Activated CD8-positive, alpha-beta T cell treated with anti-CD3 and anti-CD28 coated beads, Interleukin-2, amount 10 ng/mL, durations not matched to agents 7 days and 5 days (primary cell): ENCODE measurements around the gene EXD3. TPM values are rescaled to one million over a fixed set of nuclear protein-coding genes. Genes with fewer than 3 reads are reported as not detected.

Experiments used
- ATAC-seq: fragments of 150-1000 bp; cut with Tn5 transposase; one replicate; pipeline ENCODE4 v1.10.0; 2021; ENCODE audit warnings: moderate library complexity
- CTCF ChIA-PET: fragments of 350-600 bp; sonication (Branson Sonifier 250); formaldehyde crosslinking; loops from one replicate; lab custom pipeline; 2021; ENCODE audit warnings: antibody characterized with exemption; lab: Charles Lee
- POLR2A ChIA-PET: fragments of 350-600 bp; sonication (Branson Sonifier 250); formaldehyde crosslinking; loops from one replicate; lab custom pipeline; 2021; ENCODE audit warnings: antibody characterized with exemption; lab: Charles Lee
- DNase-seq: peaks from one replicate; pipeline ENCODE4 v3.0.0-alpha.2; 2020
- H3K27ac Mint-ChIP-seq: one replicate; pipeline ENCODE4 v1.8.0; 2021; ENCODE audit warnings: mild to moderate bottlenecking, mixed read lengths
- H3K27me3 Mint-ChIP-seq: one replicate; pipeline ENCODE4 v1.8.0; 2021; ENCODE audit warnings: low read depth, mixed read lengths
- H3K36me3 Mint-ChIP-seq: one replicate; pipeline ENCODE4 v1.8.0; 2021; ENCODE audit warnings: low read depth, mixed read lengths
- H3K4me1 Mint-ChIP-seq: one replicate; pipeline ENCODE4 v1.8.0; 2021; ENCODE audit warnings: low read depth, mixed read lengths
- H3K4me3 Mint-ChIP-seq: one replicate; pipeline ENCODE4 v1.8.0; 2021; ENCODE audit warnings: mild to moderate bottlenecking, mixed read lengths
- H3K9me3 Mint-ChIP-seq: one replicate; pipeline ENCODE4 v1.8.0; 2022; ENCODE audit warnings: mixed read lengths; ENCODE audit not compliant: insufficient read depth
- total RNA-seq, 2 experiments: library from RNA; stranded (reverse); gene quantifications; one replicate each; pipeline ENCODE4 v1.2.3, GENCODE V29; 2021

Gene EXD3
- total RNA-seq, 2 experiments from 2014 or later, result 10.0 to 10.9 TPM

DNA sequence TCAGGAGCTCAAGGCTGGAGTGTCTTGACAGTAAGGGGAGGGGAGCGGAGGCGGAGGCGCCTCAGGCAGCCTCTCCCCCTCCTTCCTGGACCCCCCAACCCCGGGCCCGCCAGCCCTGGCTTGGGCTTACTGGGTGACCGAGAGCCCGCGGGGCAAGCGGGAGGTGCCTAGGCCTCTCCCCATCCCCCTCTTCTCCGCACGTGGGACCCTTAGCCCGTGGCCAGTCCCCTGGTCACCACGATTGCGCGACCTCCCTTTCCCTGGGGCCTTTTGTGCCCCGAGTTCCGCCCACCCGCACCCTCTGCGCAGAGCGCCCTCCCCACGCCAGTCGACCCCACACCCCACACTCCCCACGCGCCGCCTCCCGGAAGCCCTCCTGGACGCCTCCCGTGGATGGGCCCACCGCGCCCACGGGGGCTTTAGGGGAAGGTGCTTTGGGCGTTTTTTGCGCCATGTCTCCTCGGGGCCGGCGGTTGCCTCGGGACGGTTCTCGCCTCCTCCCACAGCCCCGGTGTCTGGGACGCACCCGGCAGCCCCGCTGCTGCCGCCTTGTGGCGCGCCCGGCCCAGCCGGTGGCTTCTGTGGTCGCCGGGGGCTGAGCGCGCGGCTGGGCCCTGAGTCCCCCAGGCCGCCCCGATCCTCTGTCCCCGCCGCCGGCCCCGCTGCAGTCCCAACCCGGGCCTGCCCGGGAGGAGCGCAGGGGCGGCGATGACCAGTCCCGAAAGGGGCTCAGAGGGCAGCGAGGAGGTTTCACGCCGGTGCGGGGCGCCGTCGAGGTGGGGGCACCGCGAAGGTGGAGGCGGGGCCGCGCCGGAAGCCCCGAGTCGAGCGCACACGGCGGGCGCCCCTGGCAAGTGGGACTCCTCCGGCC, 142.3 kb downstream of the EXD3 start:
- no peak overlapping the region for H3K27ac Mint-ChIP-seq
- H3K27me3 Mint-ChIP-seq, result peaks cover 3% of the 10 kb centered on the region
- H3K4me1 Mint-ChIP-seq, result peaks cover 22% of the 10 kb centered on the region
- no peak for DNase-seq
- H3K4me3 Mint-ChIP-seq, result no peak overlapping the region
- ChIA-PET POLR2A (interaction anchor here (0.6 kb wide), 1 partner anchor 25 kb away, joined by 3 read pairs; no protein-coding TSS in a partner anchor), CTCF (interaction anchor here (1.3 kb wide), 1 partner anchor 21 kb away, joined by 4 read pairs; the partner anchor contains the start of gene NRARP)
- no peaks in the 10 kb centered on the region for H3K9me3 Mint-ChIP-seq
- H3K36me3 Mint-ChIP-seq, result peaks cover 2% of the 10 kb centered on the region
- no peak for ATAC-seq

DNA sequence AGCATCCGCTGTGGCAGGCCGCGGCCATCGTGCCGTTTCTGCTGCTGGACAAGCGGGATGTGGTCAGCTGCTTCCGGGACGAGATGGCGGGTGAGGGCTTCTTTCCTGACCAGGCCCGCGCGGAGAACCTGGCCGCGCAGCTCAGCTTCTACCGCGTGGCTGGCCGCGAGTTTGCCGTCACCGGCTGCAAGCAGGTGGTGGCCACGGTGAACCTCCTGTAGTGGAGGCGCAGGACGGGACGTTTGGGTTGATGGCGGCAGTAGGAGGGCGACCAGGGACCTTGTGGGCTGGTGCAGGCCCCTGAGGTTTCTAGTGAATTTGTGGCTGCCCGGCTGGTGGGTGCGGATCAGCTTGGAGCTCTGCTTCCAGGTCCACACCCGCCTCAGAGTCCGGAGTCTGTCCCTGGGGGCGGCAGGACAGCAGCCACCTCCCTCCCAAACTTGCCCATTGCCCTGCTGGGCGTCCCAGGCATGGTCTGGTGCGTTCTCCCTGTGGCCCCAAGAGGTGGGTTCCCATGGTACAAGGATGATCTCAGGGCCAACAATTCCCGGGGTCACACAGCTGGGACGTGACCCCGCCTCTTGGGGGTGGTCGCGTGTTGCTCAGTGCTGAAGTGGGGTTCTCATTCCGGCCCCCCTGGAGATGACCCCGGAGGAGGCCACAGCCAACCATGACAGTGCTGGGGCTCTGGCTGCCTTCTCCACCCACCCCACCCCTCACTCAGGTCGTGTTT, 143.1 kb downstream of the EXD3 start:
- H3K4me3 Mint-ChIP-seq, result no peak overlapping the region
- H3K27me3 Mint-ChIP-seq, result peaks cover 3% of the 10 kb centered on the region
- H3K4me1 Mint-ChIP-seq, result peaks cover 26% of the 10 kb centered on the region
- DNase-seq (no peak), ATAC-seq (no peak)
- ChIA-PET CTCF (interaction anchor here (1.3 kb wide), 1 partner anchor 22 kb away, joined by 4 read pairs; the partner anchor contains the start of gene NRARP), POLR2A (interaction anchor here (0.6 kb wide), 1 partner anchor 24 kb away, joined by 3 read pairs; no protein-coding TSS in a partner anchor)
- peaks cover 2% of the 10 kb centered on the region for H3K36me3 Mint-ChIP-seq
- no peaks in the 10 kb centered on the region for H3K9me3 Mint-ChIP-seq
- no peak overlapping the region for H3K27ac Mint-ChIP-seq

DNA sequence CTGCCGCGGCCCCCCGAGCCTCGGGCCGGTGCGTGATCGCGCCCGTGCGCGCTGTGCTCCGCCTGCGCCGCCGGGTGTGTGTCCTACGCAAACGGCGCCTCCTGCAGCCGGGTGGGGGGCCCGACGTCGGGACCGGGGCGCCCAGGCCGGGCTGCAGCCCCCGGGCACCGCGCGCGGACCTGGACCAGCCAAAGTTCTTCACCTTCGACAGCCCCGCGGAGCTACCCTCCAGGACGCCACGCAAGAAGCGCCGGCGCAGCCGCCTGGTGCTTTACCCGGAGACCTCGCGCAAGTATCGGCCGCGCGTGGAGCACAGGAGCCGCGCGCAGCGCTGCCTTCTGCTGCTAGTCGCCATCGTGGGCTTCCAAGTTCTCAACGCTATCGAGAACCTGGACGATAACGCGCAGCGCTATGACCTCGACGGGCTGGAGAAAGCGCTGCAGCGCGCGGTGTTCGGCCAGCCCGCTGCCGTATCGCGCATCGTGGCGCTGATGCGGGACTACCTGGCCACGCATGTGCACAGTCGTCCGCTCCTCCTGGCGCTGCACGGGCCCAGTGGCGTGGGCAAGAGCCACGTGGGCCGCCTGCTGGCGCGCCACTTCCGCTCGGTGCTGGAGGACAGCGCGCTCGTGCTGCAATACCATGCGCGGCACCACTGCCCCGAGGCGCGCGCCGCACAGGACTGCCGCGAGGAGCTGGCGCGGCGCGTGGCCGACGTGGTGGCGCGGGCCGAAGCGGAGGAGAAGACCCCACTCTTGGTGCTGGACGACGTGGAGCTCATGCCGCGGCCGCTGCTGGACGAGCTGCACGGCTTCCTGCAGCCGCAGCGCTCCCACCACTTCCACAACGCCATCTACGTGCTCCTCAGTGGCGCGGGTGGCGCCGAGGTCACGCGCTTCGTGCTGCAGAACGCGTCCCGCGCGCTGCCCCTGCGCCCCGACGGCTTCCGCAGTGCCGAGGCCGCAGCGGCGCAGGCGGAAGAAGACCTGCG, 143.9 kb downstream of the EXD3 start:
- ATAC-seq (no peak), DNase-seq (no peak)
- H3K27ac Mint-ChIP-seq, result no peak overlapping the region
- H3K27me3 Mint-ChIP-seq, result peaks cover 3% of the 10 kb centered on the region
- peaks cover 7% of the 10 kb centered on the region for H3K36me3 Mint-ChIP-seq
- CTCF ChIA-PET, result interaction anchor here (1.3 kb wide), 1 partner anchor 23 kb away, joined by 4 read pairs; the partner anchor contains the start of gene NRARP
- peaks cover 26% of the 10 kb centered on the region for H3K4me1 Mint-ChIP-seq
- POLR2A ChIA-PET, result no interaction called here
- no peaks in the 10 kb centered on the region for H3K9me3 Mint-ChIP-seq
- H3K4me3 Mint-ChIP-seq, result no peak overlapping the region

DNA sequence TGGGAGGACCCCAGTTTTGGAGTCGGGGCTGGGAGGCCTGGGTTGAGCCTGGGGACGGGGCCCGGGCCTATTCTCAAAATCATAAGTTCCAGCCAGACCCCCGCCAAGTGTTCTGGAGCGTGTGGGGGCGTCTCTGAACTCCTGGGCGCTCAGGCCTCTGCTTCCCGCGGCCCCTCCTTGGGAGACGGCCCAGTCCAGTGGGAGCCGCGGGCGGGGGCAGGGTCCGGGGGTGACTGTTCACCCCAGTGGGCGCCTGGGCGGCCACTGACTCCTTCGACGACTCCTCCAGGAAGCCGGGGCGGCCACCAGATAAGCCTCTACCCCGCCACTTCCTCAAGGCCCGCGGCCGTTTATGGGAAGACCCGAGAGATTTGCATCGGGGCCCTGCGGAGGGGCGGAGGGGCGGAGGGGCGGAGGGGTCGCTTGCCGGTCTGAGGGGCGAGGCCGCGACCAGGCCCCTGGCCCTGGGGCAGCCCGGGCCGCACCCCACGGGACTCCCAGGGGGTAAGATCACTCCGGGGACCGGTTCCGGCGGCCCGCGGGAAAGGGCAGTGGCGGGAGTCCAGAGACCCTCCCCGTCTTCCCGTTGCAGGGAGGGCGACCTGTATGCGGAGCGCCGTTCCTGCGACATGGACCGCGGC, 144.8 kb downstream of the EXD3 start:
- Mint-ChIP-seq H3K9me3 (no peaks in the 10 kb centered on the region), H3K27me3 (no peaks in the 10 kb centered on the region), H3K4me1 (peaks cover 26% of the 10 kb centered on the region), H3K36me3 (peaks cover 11% of the 10 kb centered on the region), H3K27ac (peak overlapping the region; percentile 74), H3K4me3 (peak overlapping the region; percentile 77)
- ChIA-PET POLR2A (interaction anchor here (1.6 kb wide), 1 partner anchor 38 kb away, joined by 8 read pairs; the partner anchor contains the start of gene TUBB4B), CTCF (interaction anchor here (1.0 to 1.6 kb wide), 3 partner anchors 17 to 55 kb away, joined by 3 to 6 read pairs (median 3); partner anchors contain the start of gene TUBB4B)
- DNase-seq, result no peak
- ATAC-seq, result no peak

DNA sequence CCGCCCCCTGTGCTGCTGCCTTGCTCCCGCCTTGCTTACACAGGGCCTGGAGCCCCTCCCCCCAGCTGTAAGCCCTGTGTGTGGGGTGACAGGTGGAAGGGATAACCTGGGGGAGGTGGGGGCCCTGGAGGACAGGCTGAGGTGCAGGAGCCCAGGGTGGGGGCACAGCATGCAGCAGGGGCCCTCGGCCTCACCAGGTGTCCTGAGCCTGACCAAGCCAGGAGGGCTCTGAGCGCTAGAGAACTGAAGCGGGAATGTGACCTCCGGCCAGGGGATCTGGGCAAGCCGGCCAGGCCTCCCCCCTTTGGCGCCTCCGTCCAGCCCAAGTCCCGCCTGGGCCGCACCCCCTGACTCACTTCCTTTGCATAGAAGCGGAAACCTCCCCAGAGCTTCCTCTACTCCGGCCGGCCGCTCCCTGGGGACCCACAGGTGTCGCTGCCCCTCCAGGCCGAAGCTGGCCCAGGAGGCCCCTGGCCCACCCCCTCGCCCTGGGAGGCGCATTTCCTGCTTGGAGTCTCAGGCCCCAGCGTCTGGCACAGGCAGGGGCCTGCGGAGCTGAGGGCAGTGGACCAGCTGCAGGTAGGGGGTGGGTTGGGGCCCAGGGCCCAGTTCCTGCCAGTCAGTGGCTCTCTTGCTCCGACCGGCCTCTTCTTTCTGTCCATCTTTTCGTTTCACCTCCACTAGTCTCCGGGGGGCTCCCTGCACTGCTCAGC, 145.5 kb downstream of the EXD3 start, which contains the start of gene TOR4A:
Gene TOR4A (plus strand): TSS at position 398 of the 713 bp plus-strand sequence. CDS start 964 bp downstream, outside the sequence.
- Mint-ChIP-seq H3K9me3 (no peaks in the 10 kb centered on the region), H3K4me3 (peak within 1 kb of the TSS; percentile 77), H3K36me3 (peaks cover 11% of the 10 kb centered on the region), H3K27me3 (no peaks in the 10 kb centered on the region), H3K27ac (peak within 1 kb of the TSS; percentile 74), H3K4me1 (peaks cover 21% of the 10 kb centered on the region)
- ChIA-PET CTCF (interaction anchor here (1.0 to 1.6 kb wide), 4 partner anchors 9 to 55 kb away, joined by 3 to 6 read pairs (median 4); partner anchors contain the start of gene TUBB4B), POLR2A (interaction anchor here (0.9 to 1.6 kb wide), 2 partner anchors 21 to 37 kb away, joined by 3 to 8 read pairs; partner anchors contain the start of gene TUBB4B)
- DNase-seq (peak; percentile 69), ATAC-seq (peak; percentile 72)

DNA sequence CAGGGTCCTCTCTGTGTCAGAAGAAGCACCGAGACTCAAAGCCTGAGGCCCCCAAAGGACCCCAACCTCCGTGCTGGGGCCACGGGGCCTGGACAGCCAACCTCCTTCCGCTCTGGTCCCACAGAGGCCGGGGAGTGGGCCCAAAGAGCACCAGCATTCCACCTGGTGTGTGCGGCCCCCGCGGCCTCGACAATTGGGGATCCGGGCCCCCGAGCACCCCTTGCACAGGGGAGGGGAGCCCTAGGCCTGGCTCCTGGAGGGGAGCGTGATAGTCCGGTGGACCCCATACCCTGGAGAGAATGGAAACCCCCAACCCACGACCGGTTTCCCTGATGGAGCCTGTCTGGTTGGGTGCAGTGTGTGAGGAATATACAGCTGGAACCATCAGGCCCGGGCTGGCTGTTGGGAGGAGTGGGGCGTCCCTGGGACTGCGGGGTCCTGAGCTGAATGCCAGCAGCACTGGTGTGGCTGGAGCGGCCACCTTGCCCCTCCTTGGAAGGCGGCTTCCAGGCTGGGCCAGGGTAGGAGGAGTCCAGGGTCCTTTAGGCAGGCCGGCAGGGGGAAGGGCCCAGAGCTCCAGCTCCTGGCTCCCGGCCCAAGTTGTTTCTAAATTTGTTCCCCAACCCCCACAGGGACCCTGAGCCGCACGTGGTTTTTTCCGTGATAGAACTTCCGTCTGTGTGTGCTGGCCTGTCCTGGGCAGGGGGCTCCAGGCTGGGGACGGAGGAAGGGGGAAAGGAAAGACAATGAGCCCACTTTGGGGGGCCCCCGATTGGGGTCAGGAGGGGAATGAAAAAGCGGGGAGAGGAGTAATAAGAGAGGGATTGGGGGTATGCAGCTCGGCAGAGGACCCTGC, 146.3 kb downstream of the EXD3 start:
- peaks cover 11% of the 10 kb centered on the region for H3K36me3 Mint-ChIP-seq
- no peaks in the 10 kb centered on the region for H3K9me3 Mint-ChIP-seq
- ChIA-PET POLR2A (interaction anchor here (0.9 to 1.6 kb wide), 2 partner anchors 20 to 36 kb away, joined by 3 to 8 read pairs; partner anchors contain the start of gene TUBB4B), CTCF (interaction anchor here (1.0 to 1.6 kb wide), 4 partner anchors 10 to 54 kb away, joined by 3 to 6 read pairs (median 4); partner anchors contain the start of gene TUBB4B)
- DNase-seq, result no peak
- H3K27me3 Mint-ChIP-seq, result no peaks in the 10 kb centered on the region
- peaks cover 21% of the 10 kb centered on the region for H3K4me1 Mint-ChIP-seq
- peak overlapping the region; percentile 48 for H3K4me3 Mint-ChIP-seq
- ATAC-seq, result no peak
- H3K27ac Mint-ChIP-seq, result peak overlapping the region; percentile 72

DNA sequence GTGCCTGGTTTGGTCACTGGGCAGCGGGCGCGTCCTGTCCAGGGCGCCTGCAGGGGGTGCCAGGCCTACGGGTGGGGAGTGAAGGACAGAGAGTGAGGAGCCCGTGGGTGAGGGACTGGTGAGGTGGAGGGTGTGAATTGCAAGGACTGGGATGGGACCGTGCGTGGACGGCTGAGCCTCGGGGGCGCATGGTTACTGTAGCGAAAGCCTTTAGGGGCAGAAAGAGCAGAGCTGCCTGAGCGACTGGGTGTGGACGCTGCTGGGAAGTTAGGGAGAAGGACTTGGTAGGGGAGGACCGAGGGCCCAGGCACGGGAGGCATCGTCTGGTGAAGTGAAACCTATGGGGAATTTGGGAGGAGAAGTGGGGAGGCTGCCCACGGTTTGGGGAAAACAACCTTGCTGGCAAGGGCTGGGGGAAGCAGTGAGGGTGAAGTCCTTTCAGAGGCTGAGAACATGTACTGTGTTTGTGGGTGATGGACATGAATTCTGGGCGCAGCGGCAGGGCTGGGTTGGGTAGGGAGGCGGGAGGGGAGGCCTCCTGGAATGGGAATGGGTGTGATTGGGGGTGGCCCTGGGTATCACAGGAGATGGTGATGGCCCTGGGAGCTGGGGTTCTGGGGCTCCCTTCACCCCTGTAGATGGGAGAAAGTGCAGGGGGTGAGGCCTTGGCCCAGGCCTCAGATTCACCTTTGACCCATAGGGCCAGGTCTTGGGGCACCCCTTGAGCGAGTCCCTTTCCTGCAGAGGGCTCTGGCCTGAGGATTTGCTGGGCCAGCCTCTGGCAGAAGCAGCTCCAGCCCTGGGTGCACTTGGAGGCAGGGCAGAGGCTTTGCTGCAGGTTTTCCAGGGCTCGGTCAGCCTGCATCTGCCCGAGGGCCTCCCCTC, 147.1 kb downstream of the EXD3 start:
- Mint-ChIP-seq H3K27me3 (no peaks in the 10 kb centered on the region), H3K4me3 (no peak overlapping the region), H3K27ac (peak overlapping the region; percentile 50), H3K9me3 (no peaks in the 10 kb centered on the region), H3K36me3 (peaks cover 19% of the 10 kb centered on the region), H3K4me1 (peaks cover 30% of the 10 kb centered on the region)
- ChIA-PET CTCF (interaction anchor here (1.1 kb wide), 1 partner anchor 11 kb away, joined by 4 read pairs; no protein-coding TSS in a partner anchor), POLR2A (no interaction called here)
- DNase-seq (no peak), ATAC-seq (no peak)

DNA sequence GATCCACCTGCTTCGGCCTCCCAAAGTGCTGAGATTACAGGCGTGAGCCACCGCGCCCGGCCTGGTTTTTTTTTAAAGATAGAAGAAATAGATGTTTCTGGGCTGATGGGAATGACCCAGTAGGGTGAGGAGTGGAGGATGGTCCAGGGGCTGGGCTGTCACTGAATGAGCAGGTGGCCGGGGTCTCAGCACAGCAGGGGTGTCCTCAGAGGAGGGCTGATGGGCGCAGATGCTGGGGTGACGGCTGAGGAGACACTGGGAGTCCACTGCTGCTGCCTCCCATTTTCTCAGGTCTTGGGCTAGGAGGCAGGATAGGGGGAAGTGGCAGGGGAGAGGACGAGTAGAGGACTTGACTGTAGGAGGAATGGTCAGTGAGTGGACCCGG, 147.8 kb downstream of the EXD3 start:
- CTCF ChIA-PET, result interaction anchor here (1.1 kb wide), 1 partner anchor 11 kb away, joined by 4 read pairs; no protein-coding TSS in a partner anchor
- DNase-seq (no peak), ATAC-seq (no peak)
- H3K36me3 Mint-ChIP-seq, result peaks cover 19% of the 10 kb centered on the region
- POLR2A ChIA-PET, result no interaction called here
- H3K27ac Mint-ChIP-seq, result peak overlapping the region; percentile 50
- no peaks in the 10 kb centered on the region for H3K9me3 Mint-ChIP-seq
- no peaks in the 10 kb centered on the region for H3K27me3 Mint-ChIP-seq
- peaks cover 30% of the 10 kb centered on the region for H3K4me1 Mint-ChIP-seq
- H3K4me3 Mint-ChIP-seq, result no peak overlapping the region
